K562 treated with DMSO at 1 percent for 4 hours (cell line): ENCODE measurements around the gene CHRM5. TPM values are rescaled to one million over a fixed set of nuclear protein-coding genes. Genes with fewer than 3 reads are reported as not detected.

Experiments
- total RNA-seq: library from RNA; unstranded; fragments of 300-600 nt; gene quantifications from 2 replicates; pipeline ENCODE4 v1.2.3, GENCODE V29; 2022; ENCODE audit not compliant: insufficient read depth

The CHRM5 gene
- 0.22 TPM in 1 of 2 replicates, not detected in the other for total RNA-seq

GRCh38 chr15:33968224-33968623 lies at the start of gene CHRM5:
Gene CHRM5, plus strand, starts transcription at chr15:33968497. Its CDS starts 94,221 bp downstream, at chr15:34062718.

GRCh38 chr15:34038871-34039789 lies 70.8 kb downstream of the CHRM5 start, which contains the start of gene AVEN:
Gene AVEN, minus strand, starts transcription at chr15:34039204. Its CDS starts 158 bp downstream, at chr15:34039046.

GRCh38 chr15:34101366-34102174 lies 133.3 kb downstream of the CHRM5 start, which contains the start of the genes EMC7 and PGBD4:
Gene EMC7, minus strand, starts transcription at chr15:34101862. Its CDS starts 23 bp downstream, at chr15:34101839.
Gene PGBD4, plus strand, starts transcription at chr15:34102083. Its CDS starts 449 bp downstream, at chr15:34102532.

Other genes starting within 250 kb of the CHRM5 start
- gene AVEN, start 70.7 kb downstream of the CHRM5 start, total RNA-seq: 2.3 and 2.6 TPM in 2 replicates
- gene EMC7, start 133.4 kb downstream of the CHRM5 start, total RNA-seq: 76.4 and 85.8 TPM in 2 replicates
- 0.84 TPM in 2 replicates for gene PGBD4, start 133.6 kb downstream of the CHRM5 start, total RNA-seq
- gene KATNBL1, start 241.6 kb downstream of the CHRM5 start, total RNA-seq: 8.6 and 9.2 TPM in 2 replicates